HG02571 (cell line): ENCODE results near the gene CFAP20.

ENCODE experiments used
- ATAC-seq: cut with Tn5 transposase; IDR thresholded peaks from one replicate; pipeline ENCODE4 v1.9.1; 2021; ENCODE audit warnings: mild to moderate bottlenecking, moderate library complexity; ENCODE audit not compliant: unreplicated experiment

The CFAP20 gene

GRCh38 chr16:58125781-58126335 is 3.3 kb downstream of the CFAP20 start:
- no peak for ATAC-seq

GRCh38 chr16:58125041-58125440 is 4.1 kb downstream of the CFAP20 start:
- no peak for ATAC-seq

- ATAC-seq, result no peak
These were observed 4.6 kb downstream of the CFAP20 start for GRCh38 chr16:58124601-58124915.

- no peak for ATAC-seq
These were observed 5.1 kb downstream of the CFAP20 start for GRCh38 chr16:58123896-58124600.

GRCh38 chr16:58121132-58121531 is 8.0 kb downstream of the CFAP20 start:
- ATAC-seq, result no peak

- no peak for ATAC-seq
These were observed 8.9 kb downstream of the CFAP20 start for GRCh38 chr16:58120234-58120633.

- ATAC-seq, result no peak
These were observed 9.7 kb downstream of the CFAP20 start for GRCh38 chr16:58119509-58119845.

GRCh38 chr16:58118801-58119508 is 10.2 kb downstream of the CFAP20 start:
- no peak for ATAC-seq

GRCh38 chr16:58116529-58116928 is 12.7 kb downstream of the CFAP20 start:
- ATAC-seq, result no peak

GRCh38 chr16:58116081-58116480 is 13.1 kb downstream of the CFAP20 start:
- ATAC-seq, result no peak

GRCh38 chr16:58114827-58115825 is 14.1 kb downstream of the CFAP20 start:
- no peak for ATAC-seq

GRCh38 chr16:58111302-58111627 is 17.9 kb downstream of the CFAP20 start:
- ATAC-seq, result no peak

- no peak for ATAC-seq
These were observed 18.4 kb downstream of the CFAP20 start for GRCh38 chr16:58110571-58111301.

- ATAC-seq, result no peak
These were observed 19.3 kb downstream of the CFAP20 start for GRCh38 chr16:58109881-58110280.

- no peak for ATAC-seq
These were observed 19.9 kb downstream of the CFAP20 start for GRCh38 chr16:58109330-58109729.

GRCh38 chr16:58107709-58108108 is 21.5 kb downstream of the CFAP20 start:
- ATAC-seq, result no peak

GRCh38 chr16:58107228-58107627 is 22.0 kb downstream of the CFAP20 start:
- ATAC-seq, result no peak

- ATAC-seq, result no peak
These were observed 23.6 kb downstream of the CFAP20 start for GRCh38 chr16:58105631-58106030.

GRCh38 chr16:58102665-58103392 is 26.4 kb downstream of the CFAP20 start:
- no peak for ATAC-seq

- ATAC-seq, result no peak
These were observed 29.3 kb downstream of the CFAP20 start for GRCh38 chr16:58099956-58100300.
